Trophoblast cell (in vitro differentiated cells and primary cell): ENCODE measurements around the gene BBC3.

Experiments used
- DNase-seq, 2 donors: peaks; one replicate each; pipeline ENCODE4 v3.0.0-alpha.2; 2016
- H2AFZ ChIP-seq: 2 replicates; pipeline ENCODE4 v1.6.1; 2013; ENCODE audit warnings: low read length, moderate library complexity, mild to moderate bottlenecking; ENCODE audit not compliant: insufficient read depth, poor library complexity
- H2AK5ac ChIP-seq: 2 replicates; pipeline ENCODE4 v1.6.1; 2013; ENCODE audit warnings: mild to moderate bottlenecking, low read length
- H2BK120ac ChIP-seq: 2 replicates; pipeline ENCODE4 v1.6.1; 2013; ENCODE audit warnings: low read length, mild to moderate bottlenecking, moderate library complexity; ENCODE audit not compliant: insufficient read depth, poor library complexity
- H2BK12ac ChIP-seq: 2 replicates; pipeline ENCODE4 v1.6.1; 2013; ENCODE audit warnings: mild to moderate bottlenecking, low read length, moderate library complexity
- H2BK5ac ChIP-seq: 2 replicates; pipeline ENCODE4 v1.6.1; 2013; ENCODE audit warnings: low read length, low read depth, moderate library complexity, mild to moderate bottlenecking; ENCODE audit not compliant: poor library complexity
- H3K14ac ChIP-seq: 2 replicates; pipeline ENCODE4 v1.6.1; 2013; ENCODE audit warnings: mild to moderate bottlenecking, low read length
- H3K18ac ChIP-seq: 2 replicates; pipeline ENCODE4 v1.6.1; 2013; ENCODE audit warnings: mild to moderate bottlenecking, low read length
- H3K23ac ChIP-seq: 2 replicates; pipeline ENCODE4 v1.6.1; 2013; ENCODE audit warnings: low read length
- H3K27ac ChIP-seq: 2 replicates; pipeline ENCODE4 v1.5.1; 2013; ENCODE audit warnings: low read depth, mild to moderate bottlenecking, inconsistent platforms, low read length, moderate library complexity
- H3K27me3 ChIP-seq: 2 replicates; pipeline ENCODE4 v1.6.1; 2013; ENCODE audit warnings: inconsistent platforms, mild to moderate bottlenecking, low read length, moderate library complexity; ENCODE audit not compliant: insufficient read depth
- H3K36me3 ChIP-seq, 2 experiments: 1 replicate in 1 of 2; 2 replicates in 1 of 2; pipeline ENCODE4 v1.6.1; 2013; ENCODE audit warnings: low read length in 2 of 2, mild to moderate bottlenecking in 2 of 2, moderate library complexity in 1 of 2; ENCODE audit not compliant: insufficient read depth in 2 of 2, control insufficient read depth in 1 of 2
- H3K4ac ChIP-seq: 2 replicates; pipeline ENCODE4 v1.6.1; 2013; ENCODE audit warnings: low read depth, mild to moderate bottlenecking, low read length, moderate library complexity
- H3K4me1 ChIP-seq, 2 experiments: 1 replicate in 1 of 2; 2 replicates in 1 of 2; pipeline ENCODE4 v1.6.1; 2013; ENCODE audit warnings: low read length in 2 of 2, mild to moderate bottlenecking in 2 of 2, moderate library complexity in 1 of 2; ENCODE audit not compliant: insufficient read depth in 2 of 2, control insufficient read depth in 1 of 2
- H3K4me2 ChIP-seq: 2 replicates; pipeline ENCODE4 v1.6.1; 2013; ENCODE audit warnings: inconsistent platforms, mild to moderate bottlenecking, low read length, moderate library complexity
- H3K4me3 ChIP-seq: 2 replicates; pipeline ENCODE4 v1.5.1; 2013; ENCODE audit warnings: mild to moderate bottlenecking, low read depth, low read length, inconsistent platforms
- H3K79me1 ChIP-seq: one replicate; pipeline ENCODE4 v1.6.1; 2013; ENCODE audit warnings: low read length
- H3K79me2 ChIP-seq: 2 replicates; pipeline ENCODE4 v1.6.1; 2013; ENCODE audit warnings: low read length, mild to moderate bottlenecking; ENCODE audit not compliant: control insufficient read depth, insufficient read depth, poor library complexity
- H3K9ac ChIP-seq: 2 replicates; pipeline ENCODE4 v1.6.1; 2013; ENCODE audit warnings: mild to moderate bottlenecking, low read length
- H3K9me3 ChIP-seq: 2 replicates; pipeline ENCODE4 v1.6.1; 2013; ENCODE audit warnings: low read depth, mild to moderate bottlenecking, control low read depth, inconsistent platforms, low read length; ENCODE audit not compliant: insufficient read depth
- H4K12ac ChIP-seq: 2 replicates; pipeline ENCODE4 v1.6.1; 2013; ENCODE audit warnings: low read depth, mild to moderate bottlenecking, low read length, moderate library complexity
- H4K8ac ChIP-seq: 2 replicates; pipeline ENCODE4 v1.6.1; 2013; ENCODE audit warnings: low read depth, mild to moderate bottlenecking, low read length, moderate library complexity
- H4K91ac ChIP-seq: one replicate; pipeline ENCODE4 v1.6.1; 2013; ENCODE audit warnings: low read depth, mild to moderate bottlenecking, low read length, moderate library complexity
- WGBS: extraction: QIAGEN DNeasy Blood & Tissue Kit; methylation state at CpG from one replicate; pipeline ENCODE4 v1.1.7; 2013; ENCODE audit warnings: missing lambda C conversion rate; ENCODE audit not compliant: insufficient read length, insufficient coverage; ENCODE audit errors: extremely low coverage; 5-methylcytosine and 5-hydroxymethylcytosine counted together

BBC3 gene

DNA sequence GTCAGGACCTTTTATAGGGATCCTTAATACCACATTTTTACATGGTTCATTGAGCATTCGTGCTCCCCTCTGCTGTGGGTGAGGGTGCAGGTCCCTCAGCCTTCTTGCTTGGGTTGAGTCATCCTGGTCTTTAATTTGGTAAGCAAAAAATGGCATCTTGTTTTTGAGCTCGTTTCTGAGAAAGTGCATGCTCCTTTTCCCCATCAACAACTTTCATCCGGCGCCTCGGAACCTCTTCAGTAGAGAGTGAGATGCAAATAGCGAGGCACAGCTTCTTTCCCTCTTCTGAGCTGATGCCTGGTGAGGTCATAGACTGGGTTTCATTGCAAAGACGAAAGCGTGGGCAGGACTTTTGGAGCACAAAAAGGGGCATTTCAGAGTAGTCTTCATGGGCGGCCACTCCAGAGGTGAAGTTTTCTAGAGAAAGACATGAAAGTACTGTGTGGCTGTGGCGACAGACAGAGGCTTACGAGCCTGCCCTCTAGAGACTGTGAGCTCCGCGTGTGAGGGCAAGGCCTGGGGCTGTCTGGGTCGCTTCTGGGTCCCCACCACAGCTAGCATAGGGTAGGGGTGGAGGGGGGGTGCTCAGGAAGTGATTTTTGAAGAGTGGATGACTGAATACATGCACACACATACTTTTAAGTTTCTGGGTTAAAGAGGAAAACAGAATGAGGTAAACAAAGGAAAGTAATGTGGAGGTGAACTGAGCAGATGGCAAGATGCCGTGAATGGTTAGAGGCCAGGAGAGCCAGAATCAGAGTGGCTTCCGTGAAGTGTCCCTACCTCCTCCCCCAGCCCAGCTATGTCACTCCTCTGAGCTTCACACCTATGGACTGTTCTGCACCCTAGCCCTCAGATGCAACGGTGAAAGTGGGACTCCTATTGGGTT is 44.3 kb downstream of the BBC3 start:
- Histone ChIP-seq H3K14ac (peak overlapping the region; percentile 71), H3K79me1 (peaks cover 14% of the 10 kb centered on the region), H2BK5ac (peak overlapping the region; percentile 75), H3K18ac (peak overlapping the region; percentile 66), H3K9ac (no peak overlapping the region), H2AK5ac (peak overlapping the region; percentile 44), H4K8ac (peak overlapping the region; percentile 31), H4K91ac (peak overlapping the region; percentile 75), H3K27me3 (no peaks in the 10 kb centered on the region), H2BK120ac (peak overlapping the region; percentile 71), H3K27ac (peak overlapping the region; percentile 87), H4K12ac (peak overlapping the region; percentile 76), H3K4me2 (no peak overlapping the region), H3K23ac (no peak overlapping the region), H3K79me2 (no peaks in the 10 kb centered on the region), H3K4me1 (peaks cover 25 to 29% of the 10 kb centered on the region in 2 experiments), H3K9me3 (peaks cover 1% of the 10 kb centered on the region), H2BK12ac (peak overlapping the region; percentile 45), H3K4me3 (no peak overlapping the region), H3K4ac (peak overlapping the region; percentile 67), H2AFZ (no peak overlapping the region), H3K36me3 (peaks cover 32% of the 10 kb centered on the region in 2 experiments)
- DNase-seq, result no peak
- no CpG with 5 or more reads among the region's 17 CpGs for WGBS

DNA sequence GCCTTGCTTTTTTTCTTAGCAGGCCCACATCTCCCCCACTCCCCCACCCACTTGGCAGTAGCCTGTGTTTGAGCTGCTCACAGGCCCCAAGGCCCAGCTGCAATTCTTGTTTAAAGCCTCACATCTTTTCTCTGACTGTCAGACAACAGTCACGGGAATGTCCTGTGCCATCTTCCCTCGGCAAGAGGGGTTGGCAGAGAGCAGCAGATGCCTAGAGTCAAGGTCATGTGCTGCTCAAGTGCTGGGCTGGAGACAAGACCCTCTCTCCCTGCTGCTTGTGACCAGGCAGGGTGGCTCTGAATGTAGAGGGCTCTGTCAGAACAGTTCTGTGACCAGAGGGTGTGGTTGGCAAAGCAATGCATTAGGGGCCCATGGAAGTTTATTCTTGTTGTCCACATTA is 47.4 kb downstream of the BBC3 start:
- Histone ChIP-seq H4K91ac (no peak overlapping the region), H3K9me3 (peaks cover 1% of the 10 kb centered on the region), H3K4me3 (no peak overlapping the region), H3K14ac (no peak overlapping the region), H3K4ac (no peak overlapping the region), H3K27me3 (no peaks in the 10 kb centered on the region), H2BK120ac (no peak overlapping the region), H2AFZ (no peak overlapping the region), H3K79me2 (no peaks in the 10 kb centered on the region), H3K4me1 (peaks cover 17 to 19% of the 10 kb centered on the region in 2 experiments), H2AK5ac (no peak overlapping the region), H3K27ac (no peak overlapping the region), H4K8ac (no peak overlapping the region), H3K18ac (no peak overlapping the region), H4K12ac (no peak overlapping the region), H2BK12ac (no peak overlapping the region), H2BK5ac (no peak overlapping the region), H3K9ac (no peak overlapping the region), H3K4me2 (no peak overlapping the region), H3K36me3 (peaks cover 25 to 36% of the 10 kb centered on the region in 2 experiments), H3K79me1 (peaks cover 9% of the 10 kb centered on the region), H3K23ac (no peak overlapping the region)
- no CpG with 5 or more reads among the region's 2 CpGs for WGBS
- no peak for DNase-seq

- Histone ChIP-seq H3K23ac (no peak overlapping the region), H3K27ac (no peak overlapping the region), H4K8ac (no peak overlapping the region), H3K79me1 (no peaks in the 10 kb centered on the region), H3K9me3 (peaks cover 1% of the 10 kb centered on the region), H3K27me3 (no peaks in the 10 kb centered on the region), H3K79me2 (no peaks in the 10 kb centered on the region), H3K4ac (peak overlapping the region; percentile 66), H2BK5ac (no peak overlapping the region), H2BK120ac (no peak overlapping the region), H3K4me1 (no peaks in the 10 kb centered on the region), H3K14ac (no peak overlapping the region), H3K18ac (no peak overlapping the region), H2BK12ac (no peak overlapping the region), H3K36me3 (peaks cover 30 to 36% of the 10 kb centered on the region in 2 experiments), H2AK5ac (no peak overlapping the region), H4K12ac (no peak overlapping the region), H3K9ac (no peak overlapping the region), H2AFZ (no peak overlapping the region), H3K4me3 (no peak overlapping the region), H3K4me2 (no peak overlapping the region), H4K91ac (no peak overlapping the region)
- no peak for DNase-seq
- no CpG with 5 or more reads among the region's 4 CpGs for WGBS
Measured at GRCh38 chr19:47179653-47180310, 51.2 kb downstream of the BBC3 start.

DNA sequence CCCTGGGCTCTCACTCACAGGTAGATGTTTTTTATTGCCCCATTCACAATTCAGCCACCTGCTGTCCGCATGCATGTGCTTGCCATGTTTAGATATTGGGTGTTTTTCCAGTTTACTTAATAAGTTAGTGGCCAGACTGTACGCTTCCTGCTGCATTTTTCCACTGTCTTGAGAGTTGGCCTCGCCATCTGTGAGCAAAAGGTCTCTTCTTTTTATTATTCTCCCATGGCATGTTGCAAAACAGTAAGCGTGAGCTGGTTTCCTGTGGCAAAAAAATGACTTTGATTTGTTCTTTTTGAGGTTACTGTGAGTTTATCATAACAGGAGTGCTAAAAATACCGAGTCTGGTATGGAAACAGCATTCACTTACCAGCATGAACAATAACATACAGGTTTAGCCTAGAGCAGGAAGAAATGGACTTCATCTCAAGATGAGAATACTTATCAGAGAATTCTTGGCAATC is 54.3 kb downstream of the BBC3 start:
- Histone ChIP-seq H2BK5ac (no peak overlapping the region), H3K14ac (no peak overlapping the region), H2AK5ac (no peak overlapping the region), H3K27ac (no peak overlapping the region), H3K4me3 (no peak overlapping the region), H3K36me3 (peaks cover 21 to 37% of the 10 kb centered on the region in 2 experiments), H4K12ac (no peak overlapping the region), H3K4me2 (no peak overlapping the region), H2BK12ac (no peak overlapping the region), H4K91ac (no peak overlapping the region), H3K79me1 (no peaks in the 10 kb centered on the region), H3K4ac (no peak overlapping the region), H3K23ac (no peak overlapping the region), H2AFZ (no peak overlapping the region), H3K79me2 (no peaks in the 10 kb centered on the region), H3K9ac (no peak overlapping the region), H3K9me3 (no peaks in the 10 kb centered on the region), H3K4me1 (peaks cover 0 to 3% of the 10 kb centered on the region in 2 experiments), H3K27me3 (no peaks in the 10 kb centered on the region), H4K8ac (no peak overlapping the region), H2BK120ac (no peak overlapping the region), H3K18ac (no peak overlapping the region)
- no CpG with 5 or more reads among the region's 5 CpGs for WGBS
- peak; percentile 80 to 84 for DNase-seq
